Measurements from ENCODE around the gene TAS2R1. TPM values are rescaled to one million over a fixed set of nuclear protein-coding genes. Genes with fewer than 3 reads are reported as not detected.

Gene TAS2R1, protein sequence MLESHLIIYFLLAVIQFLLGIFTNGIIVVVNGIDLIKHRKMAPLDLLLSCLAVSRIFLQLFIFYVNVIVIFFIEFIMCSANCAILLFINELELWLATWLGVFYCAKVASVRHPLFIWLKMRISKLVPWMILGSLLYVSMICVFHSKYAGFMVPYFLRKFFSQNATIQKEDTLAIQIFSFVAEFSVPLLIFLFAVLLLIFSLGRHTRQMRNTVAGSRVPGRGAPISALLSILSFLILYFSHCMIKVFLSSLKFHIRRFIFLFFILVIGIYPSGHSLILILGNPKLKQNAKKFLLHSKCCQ
- total RNA-seq = not detected in 2 replicates

DNA sequence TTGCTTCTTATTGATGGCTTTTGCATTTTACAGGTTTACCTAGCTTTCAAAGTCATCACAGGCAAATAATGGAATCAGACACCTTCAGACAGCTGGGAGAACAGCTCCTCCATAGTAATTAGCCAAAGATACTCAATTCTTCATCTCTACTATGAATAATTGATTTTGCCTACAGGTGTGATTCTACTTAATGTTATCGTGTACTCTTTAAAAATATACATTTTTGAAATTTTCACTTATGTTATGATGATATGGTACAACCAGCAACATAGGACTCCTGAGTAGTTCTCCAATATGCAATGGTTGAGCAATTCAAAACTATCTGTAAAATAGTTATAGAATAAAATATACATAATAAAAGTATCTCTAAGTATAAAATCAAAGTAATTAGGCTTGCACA, at the start of gene TAS2R1:
TAS2R1 (minus strand) TSS at position 101 of the 400 bp plus-strand sequence. CDS start 319 bp downstream, outside the sequence.
- DNase-seq = no peak

DNA sequence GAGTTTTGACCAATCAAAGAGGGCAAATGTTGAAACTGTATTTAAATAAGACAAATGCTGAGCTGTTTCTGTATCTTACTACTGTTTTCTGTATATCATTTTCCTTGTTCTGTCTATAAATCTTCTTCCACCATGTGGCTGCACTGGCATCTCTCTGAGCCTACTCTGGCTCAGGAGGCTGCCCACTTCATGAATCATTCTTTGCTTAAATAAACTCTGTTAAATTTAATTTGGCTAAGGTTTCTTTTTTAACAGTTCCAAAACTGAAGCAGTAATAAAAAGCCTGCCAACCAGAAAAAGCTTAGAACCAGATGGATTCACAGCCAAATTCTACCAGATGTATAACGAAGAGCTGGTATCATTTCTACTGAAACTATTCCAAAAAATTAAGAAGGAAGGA, 40.2 kb upstream of the TAS2R1 start:
- no peak for DNase-seq

DNA sequence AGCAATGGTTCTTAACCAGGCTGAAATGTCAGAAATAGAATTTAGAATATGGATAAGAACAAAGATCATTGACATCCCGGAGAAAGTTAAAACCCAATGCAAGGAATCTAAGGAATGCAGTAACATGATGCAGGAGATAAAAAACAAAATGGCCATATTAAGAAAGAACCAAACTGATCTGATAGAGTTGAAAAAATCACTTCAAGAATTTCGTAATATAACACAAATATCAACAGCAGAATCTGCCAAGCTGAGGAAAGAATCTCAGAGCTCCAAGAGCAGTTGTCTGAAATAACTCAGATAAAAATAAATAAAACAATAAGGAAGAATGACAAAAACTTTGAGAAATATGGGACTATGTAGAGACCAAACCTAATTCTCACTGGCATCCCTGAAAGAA, 37.8 kb upstream of the TAS2R1 start:
- no peak for DNase-seq

DNA sequence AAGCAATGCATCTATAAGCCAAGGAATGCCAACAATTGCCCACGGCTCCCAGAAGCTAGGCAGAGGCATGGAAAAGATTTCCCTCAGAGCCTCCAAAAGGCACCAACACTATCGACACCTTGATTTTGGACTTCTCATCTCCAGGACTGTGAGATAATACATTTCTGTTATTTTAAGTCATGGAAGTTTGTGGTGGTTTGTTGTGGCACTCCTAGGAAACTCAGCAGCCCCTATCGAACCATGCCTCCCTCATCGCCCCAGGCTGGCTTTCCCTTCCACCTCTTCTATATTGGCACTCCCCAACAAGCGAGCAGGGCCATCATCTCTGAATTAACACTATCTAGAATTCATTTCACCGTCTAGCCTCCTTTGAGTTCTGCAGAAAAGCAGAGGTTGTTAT, 33.7 kb upstream of the TAS2R1 start:
- no peak for DNase-seq

DNA sequence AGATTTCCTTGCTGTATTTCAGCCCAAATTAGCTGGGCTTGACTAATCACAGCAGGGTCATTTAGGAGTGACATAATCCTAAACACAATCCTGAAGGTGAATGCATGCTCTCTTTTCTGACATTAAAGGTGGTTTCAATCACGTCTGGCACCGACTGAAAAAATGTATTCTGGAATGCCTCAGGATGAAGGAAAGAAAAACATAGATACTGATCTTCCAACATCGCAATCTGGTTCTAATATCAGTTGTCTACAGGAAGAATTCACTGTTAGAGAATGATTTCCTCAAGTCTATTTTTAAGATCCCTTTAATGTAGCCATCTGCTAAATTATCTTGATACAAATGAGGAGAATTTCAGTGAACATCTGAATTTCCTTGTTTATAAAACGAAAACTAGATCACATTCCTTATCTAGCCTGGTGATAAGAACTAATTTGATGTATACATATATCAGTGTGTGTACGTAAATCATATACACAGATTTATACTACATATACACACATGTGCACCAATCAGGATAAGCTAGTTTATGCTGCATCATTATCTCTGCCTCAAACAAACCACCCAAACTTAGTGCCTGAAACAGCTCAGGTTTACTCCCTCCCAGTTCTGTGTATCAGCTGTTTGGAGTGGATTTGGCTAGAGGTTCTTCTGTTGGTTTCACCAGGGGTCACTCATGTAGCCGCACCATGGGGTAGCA, 31.3 kb upstream of the TAS2R1 start:
- no peak for DNase-seq

DNA sequence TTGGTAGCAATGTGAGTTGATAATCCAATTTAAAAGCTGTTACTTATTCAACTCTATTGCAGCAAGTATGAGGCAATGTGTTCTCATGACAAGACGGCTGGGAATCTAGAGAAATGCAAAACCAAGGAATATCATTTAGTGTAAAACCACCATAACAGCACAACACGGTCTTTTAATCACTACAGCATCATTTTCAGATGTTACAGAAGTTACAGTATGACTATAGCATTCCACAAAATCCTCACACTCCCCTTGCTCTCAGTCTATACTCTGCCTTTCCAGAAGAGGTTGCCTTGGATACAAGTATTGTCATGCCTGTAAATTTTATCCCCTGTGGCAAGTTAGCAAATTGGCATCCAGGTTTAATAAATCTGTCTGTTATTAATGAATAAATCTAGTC, 28.6 kb upstream of the TAS2R1 start:
- DNase-seq = no peak

DNA sequence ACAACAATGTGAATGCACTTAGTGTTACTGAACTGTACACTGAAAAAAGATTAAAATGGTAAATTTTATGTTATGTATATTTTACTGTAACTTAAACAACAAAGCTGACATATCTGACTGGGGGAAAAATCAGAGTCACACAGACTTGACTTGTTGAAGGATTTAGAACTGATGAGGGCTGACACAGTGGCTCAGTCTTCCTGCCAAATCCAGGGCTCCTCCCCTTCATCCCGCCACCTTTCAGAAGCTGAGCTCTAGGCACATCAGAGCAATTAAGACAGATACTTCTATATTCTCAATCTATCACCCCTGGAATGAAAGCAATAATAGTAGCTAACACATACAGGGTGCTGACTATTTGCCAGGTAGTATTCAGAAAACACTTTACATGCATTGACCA, 27.7 kb upstream of the TAS2R1 start:
- DNase-seq = no peak

DNA sequence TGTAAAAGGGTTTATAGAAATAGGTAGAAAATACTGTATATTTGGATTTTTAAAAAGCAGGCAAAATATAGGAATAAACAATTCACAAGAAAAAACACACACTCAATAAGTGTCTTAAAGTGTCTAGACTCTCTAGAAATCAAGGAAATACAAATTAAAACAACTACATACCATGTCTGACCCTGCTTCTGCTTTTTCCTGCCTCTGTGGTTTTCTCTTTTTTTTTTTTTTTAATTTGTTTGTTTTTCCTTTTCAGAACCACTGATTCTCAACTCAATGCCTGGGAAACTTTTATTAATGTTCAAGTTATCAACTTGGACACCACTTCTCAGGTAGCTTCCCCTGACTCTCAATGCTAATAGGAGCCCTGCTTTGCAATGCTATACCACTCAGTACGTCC, 25.5 kb upstream of the TAS2R1 start:
- no peak for DNase-seq

DNA sequence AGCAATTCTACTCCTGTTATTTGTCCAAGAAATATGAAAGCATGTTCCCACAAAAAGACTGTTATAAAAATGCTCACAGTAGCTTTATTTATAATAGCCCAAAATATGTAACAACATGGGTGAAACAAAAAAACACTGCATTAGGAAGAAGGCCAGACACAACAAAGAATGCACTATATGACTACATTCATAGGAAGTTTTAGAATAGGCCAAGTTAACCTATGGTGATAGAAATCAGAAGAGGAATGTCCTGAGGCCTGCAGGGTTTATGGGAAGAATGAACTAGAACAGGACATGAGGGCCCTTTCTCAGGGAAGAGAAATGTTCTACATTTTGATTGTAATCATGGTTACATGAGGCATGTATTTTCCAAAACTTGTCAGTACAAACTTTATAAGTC, 24.7 kb upstream of the TAS2R1 start:
- DNase-seq = no peak

DNA sequence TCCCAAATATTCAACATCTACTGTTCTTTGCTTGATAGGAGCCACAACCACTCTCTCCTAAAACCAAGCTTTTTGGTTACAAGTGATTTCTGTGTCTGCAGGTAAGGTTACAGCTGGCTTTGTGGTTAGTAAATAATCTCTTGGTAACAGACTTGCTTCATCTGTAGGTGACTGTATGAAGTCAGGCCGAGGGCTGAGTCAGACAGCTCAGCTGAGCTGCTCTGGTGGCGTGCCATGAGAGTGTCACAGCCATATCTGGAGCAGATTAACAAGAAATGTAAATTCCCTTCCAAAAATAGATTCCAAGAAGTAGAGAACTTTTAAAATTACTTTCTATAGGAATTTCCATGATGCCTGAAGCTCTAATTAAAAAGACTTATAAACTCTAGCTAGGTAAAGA, 23.7 kb upstream of the TAS2R1 start:
- DNase-seq = no peak

DNA sequence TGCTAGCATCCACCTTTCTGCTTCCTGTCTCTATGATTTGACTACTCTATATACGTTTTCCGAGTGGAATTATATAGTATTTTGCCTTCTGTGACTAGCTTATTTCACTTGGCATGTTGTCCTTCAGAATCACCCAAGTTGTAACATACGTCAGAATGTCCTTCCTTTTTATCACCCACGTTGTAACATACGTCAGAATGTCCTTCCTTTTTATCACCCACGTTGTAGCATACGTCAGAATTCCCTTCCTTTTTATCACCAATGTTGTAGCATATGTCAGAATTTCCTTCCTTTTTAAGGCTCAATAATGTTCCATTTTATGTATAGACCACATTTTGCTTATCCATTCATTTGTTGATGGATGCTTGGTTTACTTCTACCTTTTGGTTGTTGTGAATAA, 22.9 kb upstream of the TAS2R1 start:
- no peak for DNase-seq

DNA sequence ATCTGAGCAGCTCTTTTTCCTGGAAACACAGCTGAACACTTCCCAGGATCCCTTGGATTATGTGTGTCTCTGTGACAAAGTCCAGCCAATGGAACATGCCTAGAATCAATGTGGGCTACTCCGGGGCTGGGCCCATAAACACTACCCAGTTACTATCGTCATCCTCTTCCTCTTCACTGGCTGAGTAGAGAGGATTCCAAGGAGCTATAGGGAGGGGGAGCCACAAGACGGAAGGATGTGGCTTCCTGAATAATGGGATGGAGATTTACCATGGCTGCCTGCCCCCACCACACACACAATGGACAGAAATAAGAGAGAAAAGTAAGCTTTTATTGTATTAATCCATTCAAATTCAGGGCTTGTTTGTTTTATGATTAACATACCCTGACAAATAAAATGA, 22.1 kb upstream of the TAS2R1 start:
- DNase-seq = no peak

DNA sequence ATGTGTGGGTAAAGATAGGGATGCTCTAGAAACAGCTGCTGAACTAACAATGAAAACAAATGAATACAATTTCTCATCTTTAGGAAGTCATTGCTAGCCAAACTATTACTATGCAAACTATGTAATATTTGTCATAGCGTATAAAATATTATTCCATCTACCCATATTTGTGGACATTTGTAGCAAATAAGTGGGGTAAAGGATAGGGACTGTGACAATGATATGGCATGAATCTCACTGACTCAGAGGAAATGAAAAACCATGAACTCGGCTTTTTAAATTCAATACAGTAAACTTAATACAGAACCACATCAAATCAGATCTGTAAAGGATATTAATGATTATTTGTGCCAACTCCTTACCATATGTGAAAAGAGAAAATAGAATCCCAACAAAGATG, 16.7 kb upstream of the TAS2R1 start:
- no peak for DNase-seq

DNA sequence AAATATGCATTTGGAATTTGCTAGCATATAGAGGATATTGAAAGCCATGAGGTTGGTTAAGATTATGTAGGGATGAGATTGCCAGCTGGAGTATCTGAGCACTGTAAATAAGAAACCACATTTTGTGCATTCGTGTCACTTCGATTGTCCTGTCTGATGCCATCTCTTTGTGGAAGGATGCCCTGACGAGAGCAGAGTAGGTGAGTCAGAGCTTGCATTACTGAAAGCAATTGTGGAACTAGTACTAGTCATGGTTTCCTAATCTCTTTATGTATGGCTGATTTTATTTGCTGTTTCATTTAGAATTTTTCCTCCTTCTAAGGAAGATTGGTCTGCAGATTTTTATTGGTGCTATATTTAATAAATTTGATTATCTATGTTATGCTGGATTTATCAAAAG, 14.5 kb upstream of the TAS2R1 start:
- DNase-seq = no peak

DNA sequence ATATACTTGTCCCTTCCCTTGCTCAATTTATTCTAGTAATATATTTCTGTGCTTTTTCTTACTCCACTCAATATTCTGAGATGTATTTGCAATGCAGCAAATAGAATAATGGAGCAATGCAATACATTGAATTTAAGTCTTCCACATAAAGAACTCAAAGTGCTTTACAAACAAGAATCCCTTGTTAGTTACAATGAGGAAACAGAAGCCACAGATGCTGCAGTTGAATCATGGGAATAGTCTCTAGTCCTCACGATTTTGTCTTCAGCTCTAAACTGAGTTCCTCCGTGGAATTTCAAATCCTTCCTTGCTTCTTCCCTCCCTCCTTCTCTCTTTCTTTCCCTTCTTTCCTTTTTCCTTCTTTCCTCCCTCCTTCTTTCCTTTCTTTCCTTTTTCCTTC, 12.5 kb upstream of the TAS2R1 start:
- DNase-seq = no peak

DNA sequence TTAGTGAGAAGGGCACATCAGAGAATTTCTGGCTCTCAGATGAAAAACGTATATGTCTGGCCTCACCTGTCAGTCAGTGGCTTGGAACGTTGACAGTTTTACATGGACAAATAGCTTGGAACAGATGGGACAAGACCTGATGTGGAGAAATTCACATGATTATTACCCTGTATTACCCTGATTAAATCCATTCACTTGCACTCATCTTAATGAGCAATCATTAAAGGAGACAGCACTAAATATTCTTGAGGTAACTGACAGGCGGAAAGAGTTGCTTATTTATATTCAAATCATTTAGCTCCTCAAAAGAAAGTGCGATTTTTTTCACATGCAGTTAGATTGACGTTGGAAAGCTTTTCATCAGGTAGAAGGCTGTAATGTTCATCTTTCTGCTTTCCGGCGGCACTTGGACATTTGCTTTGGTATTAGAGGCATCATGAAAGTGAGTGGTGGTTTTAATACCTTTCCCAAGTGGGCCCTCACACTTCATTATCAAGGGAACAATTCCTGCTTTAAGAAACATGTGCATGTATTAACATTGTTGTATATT, 11.7 kb upstream of the TAS2R1 start:
- no peak for DNase-seq

DNA sequence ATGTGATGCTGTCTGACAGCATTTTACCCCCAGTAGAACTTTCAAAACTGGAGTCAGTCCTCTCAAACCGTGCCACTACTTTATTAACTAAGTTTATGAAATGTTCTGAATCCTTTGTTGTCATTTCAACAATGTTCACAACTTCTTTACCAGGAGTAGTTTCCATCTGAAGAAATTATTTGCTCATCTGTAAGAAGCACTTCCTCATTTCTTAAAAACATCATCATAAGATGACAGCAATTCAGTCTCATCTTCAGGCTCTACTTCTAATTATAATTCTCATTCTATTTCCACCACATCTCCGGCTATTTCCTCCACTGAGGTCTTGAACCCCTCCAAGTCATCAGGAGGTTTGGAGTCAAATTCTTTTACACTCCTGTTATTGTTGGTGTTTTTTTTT, 2.3 kb upstream of the TAS2R1 start:
- DNase-seq = no peak

DNA sequence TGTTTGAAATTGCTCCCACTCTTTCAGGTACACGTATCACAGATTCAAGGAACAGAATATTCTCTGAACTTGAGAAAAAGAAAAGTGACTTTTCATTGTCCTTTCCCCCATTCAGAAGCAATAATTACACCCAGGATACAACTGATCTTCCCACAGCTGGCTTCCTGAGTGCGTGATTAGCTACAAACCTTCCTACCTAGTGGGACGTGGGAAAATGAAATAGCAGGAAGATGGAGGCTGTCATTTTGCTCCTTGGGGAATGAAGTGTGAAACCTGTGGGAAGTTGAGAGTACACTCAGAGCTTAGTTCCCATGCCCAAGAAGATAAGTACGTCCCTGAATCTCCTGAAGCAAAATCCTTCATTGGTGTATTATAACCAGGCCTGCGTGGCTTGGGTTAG, 2.6 kb downstream of the TAS2R1 start:
- DNase-seq = no peak

DNA sequence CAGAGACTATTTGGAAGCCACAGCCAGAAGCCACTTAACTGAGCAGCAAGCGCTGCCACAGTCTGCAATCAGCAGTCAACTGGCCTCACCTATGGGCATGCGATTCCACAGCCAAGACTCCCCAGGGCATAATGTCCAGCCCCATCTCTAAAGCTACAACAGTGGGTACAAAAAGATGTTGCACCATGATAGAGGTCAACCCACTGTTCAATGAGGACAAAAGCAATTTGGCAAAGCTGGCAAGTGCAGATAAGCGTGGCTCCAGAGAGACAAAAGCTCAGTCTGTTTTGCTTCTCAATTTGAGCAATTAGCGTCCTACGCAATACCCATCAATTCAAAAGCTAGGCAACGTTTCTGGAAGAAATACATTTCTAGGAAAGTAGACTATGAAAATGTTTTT, 3.2 kb downstream of the TAS2R1 start:
- no peak for DNase-seq

DNA sequence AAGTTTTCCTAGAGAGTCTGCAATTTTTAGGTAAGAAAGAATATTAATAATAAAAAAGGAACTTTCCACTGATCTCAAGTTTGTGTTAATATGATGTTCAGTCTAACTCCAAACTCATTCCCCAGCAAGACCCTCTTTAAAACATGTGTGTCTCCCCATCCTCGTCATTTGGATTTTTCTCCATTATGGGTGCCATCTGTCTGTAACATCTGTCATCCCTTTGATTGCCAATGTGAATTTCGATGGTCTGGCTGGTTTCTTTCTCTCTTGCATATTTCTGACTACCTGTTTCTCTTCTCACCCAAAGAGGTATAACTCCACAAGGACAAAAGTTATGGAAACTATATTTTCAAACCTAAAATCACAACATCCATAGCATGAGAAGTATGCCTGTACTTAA, 4.4 kb downstream of the TAS2R1 start:
- no peak for DNase-seq

DNA sequence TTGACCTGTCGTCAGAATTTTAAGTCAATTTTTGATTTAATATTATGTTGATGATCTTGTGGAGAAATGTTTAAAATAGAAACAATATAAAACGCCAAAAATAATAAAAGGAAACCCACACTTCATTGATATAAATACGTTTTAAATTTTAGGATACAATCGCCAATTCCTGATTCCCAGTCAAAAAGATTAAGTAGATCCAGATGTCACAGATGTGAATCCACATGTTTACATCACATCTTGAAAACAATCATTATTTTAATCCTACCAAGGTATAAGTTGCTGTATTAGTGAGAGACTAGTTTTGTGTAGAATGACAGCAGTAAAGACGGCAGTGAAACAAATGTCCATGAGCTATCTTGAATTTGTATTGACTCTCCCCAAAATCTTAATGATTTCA, 4.9 kb downstream of the TAS2R1 start:
- no peak for DNase-seq

DNA sequence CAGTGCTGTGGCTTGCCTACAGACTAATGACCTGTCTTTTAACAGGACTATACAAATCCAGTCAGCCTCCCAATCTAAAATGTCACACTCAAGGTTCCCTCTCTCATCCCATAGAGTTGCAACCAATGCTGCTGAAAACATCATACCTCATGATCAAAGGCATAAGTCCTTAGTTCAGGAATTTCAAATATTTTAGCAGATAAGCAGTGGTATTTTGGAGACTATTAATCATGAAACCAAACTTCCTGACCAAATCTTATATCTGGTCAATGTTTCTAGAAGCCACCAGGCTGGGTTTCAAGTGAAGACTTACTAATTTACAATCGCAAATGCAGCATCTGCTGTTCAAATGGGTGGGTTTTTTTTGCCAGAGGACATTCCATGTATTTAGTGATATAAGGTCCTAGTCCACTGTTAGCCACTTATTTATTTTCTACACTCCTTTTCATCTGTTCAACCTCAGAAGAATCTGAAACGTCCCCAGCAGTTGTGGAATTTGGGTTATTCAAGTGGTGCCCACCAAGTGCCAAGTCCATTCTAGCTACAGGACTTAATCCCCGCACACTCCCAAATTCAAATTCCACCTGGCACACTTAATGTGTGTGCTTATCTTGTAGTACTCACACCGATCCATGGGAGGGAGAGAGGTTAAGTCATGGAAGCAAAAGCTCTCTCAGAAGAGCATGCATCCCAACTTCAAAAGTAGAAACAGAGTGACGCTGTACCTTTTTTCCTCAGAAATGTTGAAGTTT, 5.8 kb downstream of the TAS2R1 start:
- DNase-seq = no peak

DNA sequence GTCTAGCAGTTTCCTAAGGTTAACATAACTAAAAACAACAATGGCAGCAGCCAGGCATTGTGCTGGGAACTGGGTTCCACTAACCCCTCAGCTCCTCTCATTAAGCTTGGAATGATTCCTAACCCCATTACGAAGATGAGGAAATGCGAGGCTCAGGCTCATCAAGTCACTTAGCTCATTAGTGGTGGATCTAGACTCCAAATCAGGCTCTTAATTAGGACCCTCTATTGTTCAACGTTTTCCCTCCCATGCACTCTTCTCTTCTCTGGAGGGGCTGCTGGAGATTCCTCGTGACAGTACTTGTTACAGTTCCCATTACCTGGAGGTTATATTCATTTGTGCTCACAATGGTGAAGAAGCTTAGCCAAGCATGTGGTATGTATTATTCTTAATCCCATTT, 6.5 kb downstream of the TAS2R1 start:
- DNase-seq = no peak

DNA sequence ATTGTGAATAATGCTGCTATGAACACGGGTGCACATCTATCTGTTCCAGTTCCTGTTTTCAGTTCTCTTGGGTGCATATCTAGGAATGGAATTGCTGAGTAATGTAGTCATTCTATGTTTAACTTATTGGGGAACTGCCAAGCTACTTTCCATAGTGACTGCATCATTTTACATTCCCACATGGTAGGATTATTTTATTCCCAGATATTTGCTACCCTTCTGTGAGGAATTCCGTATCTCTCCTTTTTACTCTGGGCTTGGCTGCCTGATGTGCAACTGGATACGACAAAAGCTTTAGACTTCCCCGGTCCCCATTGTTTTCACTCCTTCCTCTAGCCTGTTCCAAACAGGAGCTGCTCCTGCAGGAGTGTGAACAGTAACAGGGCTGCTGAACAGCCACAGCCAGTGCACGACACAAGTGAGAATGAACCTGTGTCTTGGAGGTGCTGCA, 7.2 kb downstream of the TAS2R1 start:
- DNase-seq = no peak

Measured in dermis blood vessel endothelial cell (primary cell).